Measurements from ENCODE around the gene IFNGR2.
A peak's percentile ranks its signal among the peaks of the same experiment; 100 is the strongest.
"Not testable (repeated sequence)": the region's sequence is repeated elsewhere in the genome, so short reads cannot be mapped to it uniquely, and the experiment has no call there.

IFNGR2 gene

GRCh38 chr21:33403786-33404585 lies 773 bp downstream of the IFNGR2 start:
- DNase-seq = no peak

DNA sequence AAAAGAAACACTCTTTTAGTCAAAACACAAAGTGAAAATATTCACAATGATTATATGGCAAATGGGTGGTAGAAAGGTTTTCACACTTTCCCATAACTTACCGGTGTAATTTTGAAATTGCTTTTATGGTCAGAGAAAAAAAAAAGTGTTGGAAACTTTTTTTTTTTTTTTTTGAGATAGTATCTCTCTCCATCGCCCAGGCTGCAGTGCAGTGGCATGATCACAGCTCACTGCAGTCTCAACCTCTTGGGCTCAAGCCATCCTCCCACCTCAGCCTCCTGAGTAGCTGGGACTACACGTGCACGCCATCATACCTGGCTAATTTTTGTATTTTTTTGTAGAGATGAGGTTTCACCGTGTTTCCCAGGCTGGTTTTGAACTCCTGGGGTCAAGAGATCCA lies 3.3 kb downstream of the IFNGR2 start:
- DNase-seq = no peak

DNA sequence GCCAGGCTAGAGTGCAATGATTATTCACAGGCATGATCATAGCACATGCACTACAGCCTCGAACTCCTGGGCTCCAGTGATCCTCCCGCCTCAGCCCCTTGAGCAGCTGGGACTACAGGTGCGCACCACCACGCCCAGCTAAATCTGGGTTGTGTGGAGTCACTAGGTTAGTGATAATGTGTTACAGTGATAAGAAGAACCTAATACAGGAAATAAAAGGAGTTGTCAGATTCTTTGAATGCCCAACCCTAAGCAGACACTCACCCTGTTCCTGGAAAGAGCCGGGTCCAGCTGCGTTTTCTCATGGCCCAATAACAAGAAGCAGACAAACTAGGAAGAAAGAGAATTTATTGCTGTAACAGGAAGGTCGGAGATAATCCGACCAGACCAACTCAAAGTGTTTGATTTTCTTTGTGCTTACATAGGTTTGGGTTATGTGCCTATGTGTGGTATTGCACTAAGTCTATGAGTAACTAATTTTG lies 8.8 kb downstream of the IFNGR2 start:
- no peak for DNase-seq

DNA sequence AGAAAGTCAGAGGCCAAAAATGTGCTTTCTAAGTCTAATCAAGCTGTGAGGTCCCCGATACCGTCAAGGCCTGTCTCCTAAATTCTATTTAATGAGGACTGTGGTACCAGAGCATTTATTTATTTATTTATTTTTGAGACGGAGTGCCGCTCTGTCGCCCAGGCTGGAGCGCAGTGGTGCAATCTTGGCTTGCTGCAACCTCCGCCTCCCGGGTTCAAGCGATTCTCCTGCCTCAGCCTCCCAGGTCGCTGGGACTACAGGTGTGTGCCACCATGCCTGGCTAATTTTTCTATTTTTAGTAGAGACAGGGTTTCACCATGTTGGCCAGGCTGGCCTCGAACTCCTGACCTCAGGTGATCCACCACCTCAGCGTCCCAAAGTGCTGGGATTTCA lies 9.2 kb downstream of the IFNGR2 start:
- DNase-seq = not testable (repeated sequence)

GRCh38 chr21:33412832-33413519 lies 9.8 kb downstream of the IFNGR2 start:
- DNase-seq = no peak

DNA sequence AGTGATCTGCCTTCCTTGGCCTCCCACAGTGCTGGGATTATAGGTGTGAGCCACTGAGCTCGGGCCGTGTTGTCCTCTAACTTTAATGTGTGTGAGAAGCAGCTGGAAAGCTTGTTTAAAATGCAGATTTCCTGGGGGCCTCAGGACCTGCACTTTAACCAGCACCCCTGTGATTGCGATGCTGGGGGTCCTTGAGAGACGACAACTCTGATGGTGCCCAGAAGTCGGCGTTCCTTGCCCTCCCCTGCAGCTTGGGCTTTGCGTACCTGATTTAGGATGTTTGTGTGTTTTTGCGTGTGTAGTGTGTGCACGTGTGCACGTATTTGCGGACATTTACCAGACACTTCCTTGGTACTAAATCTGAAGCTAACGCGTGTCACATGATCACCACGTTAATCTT lies 10.9 kb downstream of the IFNGR2 start:
- DNase-seq = no peak

GRCh38 chr21:33414926-33415325 lies 11.7 kb downstream of the IFNGR2 start:
- DNase-seq = no peak

GRCh38 chr21:33418691-33419090 lies 15.5 kb downstream of the IFNGR2 start:
- DNase-seq = no peak

DNA sequence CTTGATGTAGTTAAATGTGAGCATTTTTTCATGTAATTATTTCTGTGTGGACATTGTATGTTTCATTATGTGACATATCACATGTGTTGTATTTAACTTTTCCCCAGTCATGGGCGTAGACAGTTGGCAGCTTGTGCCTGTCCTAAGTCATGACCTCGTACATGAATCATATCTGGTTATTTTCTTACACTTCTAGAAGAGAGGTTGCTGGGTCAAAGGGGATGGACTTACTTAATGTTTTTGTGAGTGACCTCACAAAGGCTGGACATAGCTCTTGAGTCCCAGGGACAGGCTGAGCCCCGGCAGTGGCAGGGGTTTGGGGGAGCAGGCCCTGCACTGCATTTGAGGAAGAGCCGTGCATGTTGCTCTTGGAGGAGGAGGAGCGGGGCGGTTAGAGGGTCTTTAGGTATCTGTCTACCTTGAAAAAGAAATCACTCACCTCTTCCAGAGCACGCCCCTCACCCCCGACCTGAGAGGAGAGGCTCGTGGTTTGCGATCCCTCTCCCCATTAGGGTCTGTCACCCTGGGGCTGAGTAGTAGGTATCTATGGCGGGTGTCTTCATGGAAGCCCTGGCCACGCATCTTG lies 16.4 kb downstream of the IFNGR2 start:
- no peak for DNase-seq

DNA sequence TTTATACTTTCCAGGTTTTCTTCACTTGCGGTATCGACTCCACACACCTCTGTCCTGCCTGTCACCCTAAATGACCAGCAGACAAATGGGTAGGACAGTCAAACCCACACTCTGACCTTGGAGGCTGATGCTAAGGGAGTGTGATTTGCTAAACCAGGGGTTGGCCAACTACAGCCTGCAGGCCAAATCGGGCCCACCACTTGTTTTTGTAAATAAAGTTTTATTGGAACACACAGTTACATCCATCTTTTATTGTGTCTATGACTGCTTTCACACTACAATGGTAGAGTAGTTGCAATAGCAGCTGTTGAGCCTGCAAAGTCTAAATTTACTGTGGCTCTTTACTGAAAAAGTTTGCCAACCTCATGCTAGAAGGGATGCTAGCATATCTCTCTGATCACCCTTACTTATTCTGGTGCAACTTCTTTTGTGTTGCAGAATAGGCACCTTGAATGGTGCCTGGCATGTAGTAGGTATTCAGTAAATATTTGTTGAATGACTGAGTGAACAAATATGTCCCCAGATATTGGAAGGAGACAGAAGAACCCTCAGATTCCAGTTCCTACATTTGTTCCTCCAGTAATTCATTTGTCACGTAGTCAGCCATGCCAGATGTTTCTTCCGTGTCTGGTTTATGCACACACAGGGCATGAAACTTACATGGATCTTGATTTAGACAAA lies 18.6 kb downstream of the IFNGR2 start:
- DNase-seq = no peak

DNA sequence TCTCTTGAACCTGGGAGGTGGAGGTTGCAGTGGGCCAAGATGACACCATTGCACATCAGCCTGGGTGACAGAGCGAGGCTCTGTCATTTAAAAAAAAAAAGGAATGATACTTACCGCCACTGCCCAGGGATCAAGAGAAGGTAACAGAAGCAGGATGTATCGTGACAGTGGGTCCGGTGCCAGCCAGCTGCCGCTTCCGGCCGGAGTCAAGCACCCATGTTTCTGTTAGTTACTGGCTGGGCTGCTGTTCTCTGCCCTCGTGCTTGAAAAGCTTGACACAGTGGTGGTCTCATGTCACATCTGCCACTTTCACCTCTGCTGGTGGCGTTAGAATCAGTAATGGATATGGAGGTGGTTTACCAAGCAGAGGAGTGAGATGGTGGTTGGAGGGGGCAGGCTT lies 21.0 kb downstream of the IFNGR2 start:
- no peak for DNase-seq

- no peak for DNase-seq
Observed at GRCh38 chr21:33425825-33426224, 22.6 kb downstream of the IFNGR2 start.

DNA sequence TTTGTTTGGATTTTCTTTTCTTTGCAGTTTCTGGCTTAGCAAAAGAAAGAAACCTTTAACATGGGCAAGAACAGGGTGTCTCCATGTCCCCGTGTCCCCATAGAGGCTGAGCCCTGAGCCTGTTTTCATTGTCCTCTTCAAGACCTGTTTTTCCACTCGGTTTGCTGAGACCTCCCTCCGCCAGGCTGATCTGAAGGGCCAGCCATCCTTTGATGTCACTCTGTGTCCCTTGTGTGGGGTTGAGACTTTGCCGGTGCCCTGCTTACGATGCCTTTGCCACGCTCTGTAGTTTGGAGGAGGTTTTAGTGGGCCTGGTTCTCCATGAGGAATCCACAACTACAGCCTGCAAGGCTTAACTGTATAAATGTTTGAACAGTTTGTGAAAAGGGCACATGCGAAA lies 23.8 kb downstream of the IFNGR2 start:
- DNase-seq = no peak

GRCh38 chr21:33428669-33429068 lies 25.5 kb downstream of the IFNGR2 start:
- peak; percentile 83 for DNase-seq

DNA sequence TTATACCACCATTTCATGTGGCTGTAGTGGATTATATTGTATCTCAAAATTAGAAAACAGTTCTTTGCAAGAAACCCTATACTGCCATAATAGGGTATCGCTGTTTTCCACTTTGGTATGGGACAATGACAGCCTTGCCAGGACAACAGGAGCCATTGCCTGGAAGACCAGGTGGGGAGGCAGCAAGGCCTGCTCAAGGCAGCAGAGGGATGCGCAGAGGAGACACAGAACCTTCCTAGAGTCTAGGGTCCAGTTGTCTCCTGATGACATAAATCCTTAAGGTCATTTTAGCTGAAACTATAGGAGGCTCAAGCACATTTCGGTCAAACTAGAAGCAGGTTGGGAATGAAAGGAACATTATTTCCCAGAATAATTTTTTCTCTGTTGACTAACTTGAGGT lies 27.6 kb downstream of the IFNGR2 start:
- DNase-seq = no peak

GRCh38 chr21:33432496-33432895 lies 29.3 kb downstream of the IFNGR2 start:
- no peak for DNase-seq

DNA sequence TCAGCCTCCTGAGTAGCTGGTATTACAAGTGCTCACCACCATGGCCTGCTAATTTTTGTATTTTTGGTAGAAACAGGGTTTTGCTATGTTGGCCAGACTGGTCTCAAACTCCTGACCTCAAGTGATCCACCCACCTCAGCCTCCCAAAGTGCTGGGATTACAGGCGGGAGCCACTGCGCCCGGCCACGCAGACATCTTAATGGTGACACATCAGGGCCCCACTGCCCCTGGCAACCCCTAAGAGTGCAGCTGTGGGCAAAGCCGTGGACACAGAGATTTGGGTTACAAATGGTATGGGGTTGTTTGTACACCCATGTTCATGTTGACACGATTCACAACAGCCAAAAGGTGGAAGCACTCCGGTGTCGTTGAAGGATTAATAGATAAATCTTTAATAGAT lies 29.8 kb downstream of the IFNGR2 start:
- DNase-seq = no peak

- DNase-seq = no peak
Observed at GRCh38 chr21:33433425-33434114, 30.4 kb downstream of the IFNGR2 start.

DNA sequence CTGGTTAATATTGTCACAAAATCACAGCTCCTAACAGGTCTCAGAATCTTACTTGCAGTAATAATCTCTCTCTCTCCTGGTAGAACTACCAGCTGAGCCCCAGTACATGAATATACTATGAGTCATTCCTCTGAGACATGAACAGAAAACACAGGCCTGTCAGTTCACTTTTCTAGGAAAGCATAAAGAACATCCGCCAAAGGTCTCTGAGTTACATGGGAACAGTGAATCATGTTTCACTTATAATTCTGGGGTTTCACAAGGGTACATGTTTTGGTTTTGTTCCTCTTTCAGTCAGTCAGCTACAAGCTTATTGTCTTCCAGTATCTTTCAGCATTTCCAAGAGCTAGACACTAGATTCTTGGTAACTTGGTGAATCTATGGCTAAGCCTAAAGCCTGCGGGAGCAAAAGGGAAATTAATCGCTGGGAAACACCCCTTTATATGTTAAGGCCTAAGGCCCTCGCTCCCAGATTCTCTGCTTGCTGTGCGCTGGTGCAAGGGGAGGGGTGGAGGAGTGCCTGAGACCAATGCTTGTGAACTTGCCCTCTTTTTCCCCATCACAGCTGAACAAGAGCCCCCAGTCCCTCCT lies 31.7 kb downstream of the IFNGR2 start:
- DNase-seq = peak; percentile 35

DNA sequence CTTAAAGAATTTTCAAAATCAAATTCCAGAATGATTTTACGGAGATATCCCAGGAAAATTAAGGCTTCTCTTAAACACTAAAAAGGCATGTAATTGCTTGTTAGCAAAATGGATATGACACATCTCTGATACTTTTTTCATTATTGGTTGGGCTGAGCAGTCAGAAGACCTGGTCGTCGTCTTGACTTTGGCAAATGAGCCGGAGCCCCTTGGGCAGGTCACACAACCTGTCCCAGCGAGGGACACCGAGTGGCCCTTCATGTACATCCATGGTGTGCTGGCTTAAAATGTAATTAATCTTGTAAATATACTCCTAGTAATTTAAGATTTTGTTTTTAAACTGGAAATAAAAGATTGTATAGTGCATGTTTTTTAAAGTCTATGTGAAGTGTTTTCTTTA lies 33.9 kb downstream of the IFNGR2 start:
- DNase-seq = no peak

GRCh38 chr21:33441489-33442477 lies 38.6 kb downstream of the IFNGR2 start:
- DNase-seq = no peak
